Measurements from ENCODE around the gene WDR17. TPM values are rescaled to one million over a fixed set of nuclear protein-coding genes. Genes with fewer than 3 reads are reported as not detected.
"Not testable (repeated sequence)": the region's sequence is repeated elsewhere in the genome, so short reads cannot be mapped to it uniquely, and the experiment has no call there.

WDR17 gene
- total RNA-seq, 5 donors from 2014 or later (not counting 1 experiment from before 2014, with no cell fraction given): 0.92 to 2.0 (median 0.98) TPM

GRCh38 chr4:176212351-176212750, 146.7 kb downstream of the WDR17 start:
- H3K4me3 ChIP-seq (ENCODE audit: control insufficient read depth in 1 of 2, extremely low read depth in 1 of 2, low read length in 1 of 2); H3K9me3 Mint-ChIP-seq; H3K36me3 ChIP-seq (ENCODE audit: control insufficient read depth in 2 of 2, extremely low read depth in 1 of 2, insufficient read depth in 1 of 2, low read length in 1 of 2); H3K27ac ChIP-seq (ENCODE audit: low read length); H3K4me1 Mint-ChIP-seq; CTCF ChIA-PET; H3K27me3 ChIP-seq (replicated peaks in 1 of 2; ENCODE audit: control insufficient read depth in 2 of 2, extremely low read depth in 1 of 2, insufficient read depth in 2 of 2, low read length in 1 of 2); H3K27ac Mint-ChIP-seq; H3K9me3 ChIP-seq; ATAC-seq (replicated peaks in 1 of 4); H3K4me3 Mint-ChIP-seq; DNase-seq; H3K4me1 ChIP-seq (ENCODE audit: control insufficient read depth in 1 of 2, extremely low read depth in 1 of 2, insufficient read depth in 2 of 2, low read length in 2 of 2); H3K36me3 Mint-ChIP-seq; POLR2A ChIA-PET: not testable (repeated sequence)
- WGBS (ENCODE audit: insufficient coverage): 83% methylated on average over 1 of the region's 3 CpGs
- peaks cover 11 to 26% of the 10 kb centered on the region in 2 donors for H3K27me3 Mint-ChIP-seq

- DNase-seq: no peak
- H3K36me3 ChIP-seq (ENCODE audit: control insufficient read depth in 2 of 2, extremely low read depth in 1 of 2, insufficient read depth in 1 of 2, low read length in 1 of 2): no peaks in the 10 kb centered on the region
- ChIA-PET POLR2A (no interaction called here), CTCF (no interaction called here)
- no peaks in the 10 kb centered on the region for H3K36me3 Mint-ChIP-seq
- no peaks in the 10 kb centered on the region for H3K9me3 ChIP-seq
- no peaks in the 10 kb centered on the region for H3K4me1 Mint-ChIP-seq
- no peak overlapping the region for H3K27ac Mint-ChIP-seq
- H3K9me3 Mint-ChIP-seq: peaks cover 0 to under 1% (median 0%) of the 10 kb centered on the region in 3 donors
- ATAC-seq (replicated peaks in 1 of 4): no peak
- 94% methylated on average over 2 of the region's 2 CpGs for WGBS (ENCODE audit: insufficient coverage)
- no peak overlapping the region for H3K4me3 ChIP-seq (ENCODE audit: control insufficient read depth in 1 of 2, extremely low read depth in 1 of 2, low read length in 1 of 2)
- peaks cover 0 to 3% of the 10 kb centered on the region in 2 donors for H3K27me3 Mint-ChIP-seq
- H3K27ac ChIP-seq (ENCODE audit: low read length): no peak overlapping the region
- no peaks in the 10 kb centered on the region for H3K27me3 ChIP-seq (replicated peaks in 1 of 2; ENCODE audit: control insufficient read depth in 2 of 2, extremely low read depth in 1 of 2, insufficient read depth in 2 of 2, low read length in 1 of 2)
- H3K4me1 ChIP-seq (ENCODE audit: control insufficient read depth in 1 of 2, extremely low read depth in 1 of 2, insufficient read depth in 2 of 2, low read length in 2 of 2): no peaks in the 10 kb centered on the region
- no peak overlapping the region for H3K4me3 Mint-ChIP-seq
Observed at GRCh38 chr4:176217510-176217909, 151.9 kb downstream of the WDR17 start.

GRCh38 chr4:176222149-176222548, 156.5 kb downstream of the WDR17 start:
- POLR2A ChIA-PET: no interaction called here
- Mint-ChIP-seq H3K36me3 (no peaks in the 10 kb centered on the region), H3K4me3 (no peak overlapping the region), H3K27ac (no peak overlapping the region), H3K27me3 (peaks cover 2 to 4% of the 10 kb centered on the region in 2 donors), H3K9me3 (no peaks in the 10 kb centered on the region), H3K4me1 (no peaks in the 10 kb centered on the region)
- ATAC-seq (replicated peaks in 1 of 4) (no peak), DNase-seq (no peak)
- Histone ChIP-seq H3K9me3 (no peaks in the 10 kb centered on the region), H3K27ac (ENCODE audit: low read length) (no peak overlapping the region), H3K36me3 (ENCODE audit: control insufficient read depth in 2 of 2, extremely low read depth in 1 of 2, insufficient read depth in 1 of 2, low read length in 1 of 2) (no peaks in the 10 kb centered on the region), H3K27me3 (replicated peaks in 1 of 2; ENCODE audit: control insufficient read depth in 2 of 2, extremely low read depth in 1 of 2, insufficient read depth in 2 of 2, low read length in 1 of 2) (peaks cover 0 to 3% of the 10 kb centered on the region in 2 experiments), H3K4me1 (ENCODE audit: control insufficient read depth in 1 of 2, extremely low read depth in 1 of 2, insufficient read depth in 2 of 2, low read length in 2 of 2) (no peaks in the 10 kb centered on the region), H3K4me3 (ENCODE audit: control insufficient read depth in 1 of 2, extremely low read depth in 1 of 2, low read length in 1 of 2) (no peak overlapping the region)
- CTCF ChIA-PET: no interaction called here
- WGBS (ENCODE audit: insufficient coverage): no CpG with 5 or more reads among the region's 5 CpGs

- ATAC-seq (replicated peaks in 1 of 4) (no peak), DNase-seq (no peak)
- no peaks in the 10 kb centered on the region for H3K9me3 Mint-ChIP-seq
- no peak overlapping the region for H3K4me3 ChIP-seq (ENCODE audit: control insufficient read depth in 1 of 2, extremely low read depth in 1 of 2, low read length in 1 of 2)
- WGBS (ENCODE audit: insufficient coverage): 71% methylated on average over 1 of the region's 2 CpGs
- H3K4me1 ChIP-seq (ENCODE audit: control insufficient read depth in 1 of 2, extremely low read depth in 1 of 2, insufficient read depth in 2 of 2, low read length in 2 of 2): no peaks in the 10 kb centered on the region
- no peaks in the 10 kb centered on the region for H3K36me3 Mint-ChIP-seq
- peaks cover 0 to 3% of the 10 kb centered on the region in 2 experiments for H3K27me3 ChIP-seq (replicated peaks in 1 of 2; ENCODE audit: control insufficient read depth in 2 of 2, extremely low read depth in 1 of 2, insufficient read depth in 2 of 2, low read length in 1 of 2)
- CTCF ChIA-PET: no interaction called here
- H3K9me3 ChIP-seq: no peaks in the 10 kb centered on the region
- POLR2A ChIA-PET: no interaction called here
- H3K4me1 Mint-ChIP-seq: no peaks in the 10 kb centered on the region
- no peak overlapping the region for H3K4me3 Mint-ChIP-seq
- no peaks in the 10 kb centered on the region for H3K36me3 ChIP-seq (ENCODE audit: control insufficient read depth in 2 of 2, extremely low read depth in 1 of 2, insufficient read depth in 1 of 2, low read length in 1 of 2)
- H3K27ac ChIP-seq (ENCODE audit: low read length): no peak overlapping the region
- peaks cover 7 to 9% of the 10 kb centered on the region in 2 donors for H3K27me3 Mint-ChIP-seq
- no peak overlapping the region for H3K27ac Mint-ChIP-seq
Observed at GRCh38 chr4:176223561-176223960, 157.9 kb downstream of the WDR17 start.

- H3K4me1 Mint-ChIP-seq: no peaks in the 10 kb centered on the region
- no peaks in the 10 kb centered on the region for H3K36me3 Mint-ChIP-seq
- Histone ChIP-seq H3K4me1 (ENCODE audit: control insufficient read depth in 1 of 2, extremely low read depth in 1 of 2, insufficient read depth in 2 of 2, low read length in 2 of 2) (no peaks in the 10 kb centered on the region), H3K36me3 (ENCODE audit: control insufficient read depth in 2 of 2, extremely low read depth in 1 of 2, insufficient read depth in 1 of 2, low read length in 1 of 2) (no peaks in the 10 kb centered on the region), H3K9me3 (no peaks in the 10 kb centered on the region), H3K27ac (ENCODE audit: low read length) (no peak overlapping the region), H3K4me3 (ENCODE audit: control insufficient read depth in 1 of 2, extremely low read depth in 1 of 2, low read length in 1 of 2) (no peak overlapping the region), H3K27me3 (replicated peaks in 1 of 2; ENCODE audit: control insufficient read depth in 2 of 2, extremely low read depth in 1 of 2, insufficient read depth in 2 of 2, low read length in 1 of 2) (peaks cover 0 to 3% of the 10 kb centered on the region in 2 experiments)
- H3K27ac Mint-ChIP-seq: no peak overlapping the region
- 71% methylated on average over 4 of the region's 5 CpGs for WGBS (ENCODE audit: insufficient coverage)
- H3K4me3 Mint-ChIP-seq: no peak overlapping the region
- no peaks in the 10 kb centered on the region for H3K9me3 Mint-ChIP-seq
- DNase-seq: no peak
- peaks cover 9 to 12% of the 10 kb centered on the region in 2 donors for H3K27me3 Mint-ChIP-seq
- ChIA-PET POLR2A (no interaction called here), CTCF (no interaction called here)
- ATAC-seq (replicated peaks in 1 of 4): no peak
Observed at GRCh38 chr4:176226736-176227135, 161.1 kb downstream of the WDR17 start.

- Histone ChIP-seq H3K27ac (ENCODE audit: low read length) (no peak overlapping the region), H3K27me3 (replicated peaks in 1 of 2; ENCODE audit: control insufficient read depth in 2 of 2, extremely low read depth in 1 of 2, insufficient read depth in 2 of 2, low read length in 1 of 2) (peaks cover 0 to 3% of the 10 kb centered on the region in 2 experiments), H3K9me3 (no peaks in the 10 kb centered on the region), H3K36me3 (ENCODE audit: control insufficient read depth in 2 of 2, extremely low read depth in 1 of 2, insufficient read depth in 1 of 2, low read length in 1 of 2) (no peaks in the 10 kb centered on the region), H3K4me3 (ENCODE audit: control insufficient read depth in 1 of 2, extremely low read depth in 1 of 2, low read length in 1 of 2) (no peak overlapping the region), H3K4me1 (ENCODE audit: control insufficient read depth in 1 of 2, extremely low read depth in 1 of 2, insufficient read depth in 2 of 2, low read length in 2 of 2) (no peaks in the 10 kb centered on the region)
- POLR2A ChIA-PET: no interaction called here
- WGBS (ENCODE audit: insufficient coverage): 40% methylated on average over 1 of the region's 4 CpGs
- no peak for DNase-seq
- no peak overlapping the region for H3K27ac Mint-ChIP-seq
- peaks cover 12 to 24% of the 10 kb centered on the region in 2 donors for H3K27me3 Mint-ChIP-seq
- ATAC-seq (replicated peaks in 1 of 4): no peak
- H3K4me1 Mint-ChIP-seq: no peaks in the 10 kb centered on the region
- H3K36me3 Mint-ChIP-seq: no peaks in the 10 kb centered on the region
- CTCF ChIA-PET: interaction anchor here in 1 of 2 donors (0.8 kb wide), 1 partner anchor 9 kb away, joined by 3 read pairs; no protein-coding TSS in a partner anchor
- H3K9me3 Mint-ChIP-seq: no peaks in the 10 kb centered on the region
- no peak overlapping the region for H3K4me3 Mint-ChIP-seq
Observed at GRCh38 chr4:176229645-176230044, 164.0 kb downstream of the WDR17 start.

Measured in T-cell (primary cell).